GM18511 (cell line): ENCODE measurements around the gene LRIG1.

Experiments
- ATAC-seq: cut with Tn5 transposase; IDR thresholded peaks from one replicate; pipeline ENCODE4 v1.9.1; 2021; ENCODE audit warnings: mild to moderate bottlenecking, moderate library complexity; ENCODE audit not compliant: unreplicated experiment

LRIG1 gene

GRCh38 chr3:66404903-66405700 lies 95.7 kb downstream of the LRIG1 start:
- ATAC-seq: no peak

GRCh38 chr3:66404197-66404596 lies 96.6 kb downstream of the LRIG1 start:
- ATAC-seq: no peak

GRCh38 chr3:66403323-66403990 lies 97.4 kb downstream of the LRIG1 start:
- no peak for ATAC-seq

- no peak for ATAC-seq
These were observed 98.1 kb downstream of the LRIG1 start for GRCh38 chr3:66402596-66403290.

- ATAC-seq: no peak
These were observed 98.9 kb downstream of the LRIG1 start for GRCh38 chr3:66401675-66402491.

- ATAC-seq: no peak
These were observed 99.7 kb downstream of the LRIG1 start for GRCh38 chr3:66401157-66401550.

GRCh38 chr3:66400411-66401156 lies 100.2 kb downstream of the LRIG1 start:
- ATAC-seq: no peak

GRCh38 chr3:66399529-66400232 lies 101.1 kb downstream of the LRIG1 start:
- ATAC-seq: no peak

GRCh38 chr3:66398228-66399025 lies 102.4 kb downstream of the LRIG1 start:
- no peak for ATAC-seq

- ATAC-seq: no peak
These were observed 103.1 kb downstream of the LRIG1 start for GRCh38 chr3:66397745-66398144.

GRCh38 chr3:66396888-66397287 lies 103.9 kb downstream of the LRIG1 start:
- ATAC-seq: no peak

- no peak for ATAC-seq
These were observed 104.6 kb downstream of the LRIG1 start for GRCh38 chr3:66396161-66396760.

GRCh38 chr3:66395635-66396034 lies 105.2 kb downstream of the LRIG1 start:
- ATAC-seq: no peak

GRCh38 chr3:66394753-66395249 lies 106.0 kb downstream of the LRIG1 start:
- ATAC-seq: no peak

GRCh38 chr3:66394019-66394752 lies 106.6 kb downstream of the LRIG1 start:
- peak; percentile 87 for ATAC-seq

- ATAC-seq: peak; percentile 26
These were observed 107.4 kb downstream of the LRIG1 start for GRCh38 chr3:66393333-66394005.

- no peak for ATAC-seq
These were observed 107.9 kb downstream of the LRIG1 start for GRCh38 chr3:66392966-66393332.
